ENCODE results near the gene CEND1.

Gene CEND1

GRCh38 chr11:777288-778255 lies 12.3 kb downstream of the CEND1 start, which contains the start of gene GATD1:
TSS of gene GATD1 (minus strand) at chr11:777487. CDS start at chr11:777462, 25 bp downstream.
- peak; percentile 87 for DNase-seq

GRCh38 chr11:776561-777287 lies 13.2 kb downstream of the CEND1 start:
- DNase-seq = peak; percentile 64

DNA sequence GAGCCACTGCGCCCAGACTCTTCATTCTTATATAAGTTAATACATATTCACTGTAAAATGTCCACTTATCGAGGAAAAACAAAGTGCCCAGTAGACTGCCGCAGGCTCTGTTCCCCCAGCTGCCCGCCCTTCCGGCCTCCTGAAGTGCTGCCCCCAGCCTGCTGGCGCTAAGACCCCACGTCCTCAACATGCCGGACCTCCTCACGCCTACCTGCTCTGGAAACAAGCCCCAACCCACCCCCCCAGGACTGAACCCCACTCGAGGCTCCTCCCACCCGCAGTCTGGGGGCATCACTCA lies 13.7 kb downstream of the CEND1 start:
- DNase-seq = no peak

GRCh38 chr11:774873-775592 lies 14.9 kb downstream of the CEND1 start:
- DNase-seq = no peak

DNA sequence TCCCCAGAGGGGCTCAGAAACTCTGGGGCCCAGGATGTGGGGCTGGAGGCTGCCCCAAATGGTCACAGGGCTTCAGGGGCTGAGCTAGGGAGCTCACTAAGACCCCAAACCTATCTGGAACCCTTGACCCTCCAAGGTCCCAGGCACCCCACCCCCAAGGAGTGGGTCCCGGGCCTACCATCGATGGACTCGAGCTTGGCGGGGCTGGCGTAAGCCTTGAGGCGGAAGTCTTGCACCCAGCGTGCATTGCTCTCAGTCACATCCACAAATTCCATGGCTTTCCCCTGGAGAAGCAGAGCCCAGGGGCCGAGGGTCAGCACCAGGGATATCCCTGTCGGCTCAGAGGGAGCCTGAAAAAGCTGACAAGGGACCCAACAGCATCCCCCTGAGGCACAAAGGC lies 16.1 kb downstream of the CEND1 start:
- no peak for DNase-seq

GRCh38 chr11:773425-773824 lies 16.5 kb downstream of the CEND1 start:
- no peak for DNase-seq

GRCh38 chr11:772429-773390 lies 17.2 kb downstream of the CEND1 start:
- DNase-seq = no peak

GRCh38 chr11:771617-772204 lies 18.2 kb downstream of the CEND1 start:
- no peak for DNase-seq

DNA sequence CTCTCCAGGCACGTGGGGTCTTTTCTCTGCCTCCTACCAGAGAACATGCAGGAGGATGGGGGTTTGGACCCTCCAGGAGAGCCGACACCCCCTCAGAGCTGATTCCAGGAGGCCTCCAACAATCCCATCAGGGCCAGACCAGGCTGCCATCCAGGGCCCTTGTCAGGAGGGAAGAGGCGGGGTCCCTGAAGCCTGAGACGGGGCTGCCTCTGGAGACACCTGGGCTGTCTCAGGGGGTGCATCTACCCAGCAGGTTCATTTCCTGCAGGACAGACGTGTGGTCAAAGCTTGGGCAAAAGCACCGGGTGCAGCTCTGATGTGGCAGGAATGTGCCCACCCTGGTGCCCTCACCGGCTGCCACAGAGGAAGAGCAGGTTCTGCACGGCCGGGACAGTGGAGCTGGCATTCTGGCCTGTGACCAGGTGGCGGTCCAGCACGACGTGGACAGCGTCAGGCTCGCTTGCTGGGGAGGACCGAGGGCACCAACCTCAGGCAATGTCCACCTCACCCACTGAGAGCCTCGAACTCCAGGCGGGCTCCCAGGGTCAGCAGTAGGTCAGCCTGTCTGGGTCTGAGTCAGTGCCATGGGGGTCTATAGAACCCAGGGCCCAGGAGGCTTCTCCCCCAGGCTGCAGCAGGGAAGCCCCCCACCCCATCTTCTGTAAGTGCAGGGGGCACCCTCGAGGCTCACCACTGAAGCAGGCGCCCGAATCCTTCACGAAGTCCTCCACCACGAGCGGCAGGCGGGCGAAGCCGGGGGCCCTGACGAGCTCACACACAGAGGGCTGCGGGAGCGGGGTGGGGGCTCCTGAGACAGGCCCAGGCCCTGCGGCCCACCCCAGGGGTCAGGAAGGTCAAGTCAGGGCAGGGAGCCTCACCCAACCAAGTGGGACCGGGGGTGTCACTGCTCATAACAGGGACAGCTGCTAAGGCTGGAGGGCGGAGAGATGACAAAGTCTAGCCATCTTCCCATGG lies 19.0 kb downstream of the CEND1 start:
- DNase-seq = no peak

- DNase-seq = no peak
Measured at GRCh38 chr11:769887-770641, 19.8 kb downstream of the CEND1 start.

- no peak for DNase-seq
Measured at GRCh38 chr11:767238-767637, 22.7 kb downstream of the CEND1 start.

- DNase-seq = no peak
Measured at GRCh38 chr11:766936-767210, 23.0 kb downstream of the CEND1 start.

DNA sequence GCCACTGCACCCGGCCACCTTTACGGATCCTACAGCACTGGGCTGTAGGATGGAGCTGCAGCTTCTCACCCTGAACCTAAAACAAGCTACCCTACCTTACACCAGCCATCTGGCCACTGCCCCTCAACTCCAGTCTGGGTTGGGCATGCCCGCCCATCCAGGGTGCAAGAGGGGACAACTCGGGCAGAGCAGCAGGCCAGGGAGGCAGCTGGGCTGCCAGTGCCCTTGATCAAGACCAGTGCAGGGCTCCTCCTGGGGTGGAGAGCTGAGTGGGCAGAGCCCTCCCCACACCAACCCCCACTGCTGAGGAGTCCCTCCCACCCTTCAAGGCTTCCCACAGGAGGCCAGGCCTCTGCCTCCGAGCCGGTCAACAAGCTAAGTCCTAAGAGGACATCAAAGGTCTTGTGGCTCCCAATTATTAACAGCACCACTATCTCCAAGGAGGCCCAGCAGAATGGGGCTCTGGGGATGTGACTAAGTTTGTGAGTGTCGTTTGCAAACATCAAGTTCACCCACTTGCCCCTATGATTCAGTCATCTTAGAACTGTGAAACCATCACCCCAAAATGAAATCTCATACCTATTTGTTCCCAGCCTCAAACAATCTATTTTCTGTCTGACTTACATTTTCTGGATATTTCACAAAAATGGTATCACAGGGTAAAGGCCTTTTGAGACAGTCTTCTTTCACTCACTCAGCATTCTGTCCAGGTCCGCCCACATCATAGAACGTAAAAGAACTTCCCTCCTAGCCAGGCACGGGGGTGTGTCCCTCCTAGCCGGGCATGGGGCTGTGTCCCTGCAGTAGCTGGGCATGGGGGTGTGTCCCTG lies 23.6 kb downstream of the CEND1 start:
- no peak for DNase-seq

DNA sequence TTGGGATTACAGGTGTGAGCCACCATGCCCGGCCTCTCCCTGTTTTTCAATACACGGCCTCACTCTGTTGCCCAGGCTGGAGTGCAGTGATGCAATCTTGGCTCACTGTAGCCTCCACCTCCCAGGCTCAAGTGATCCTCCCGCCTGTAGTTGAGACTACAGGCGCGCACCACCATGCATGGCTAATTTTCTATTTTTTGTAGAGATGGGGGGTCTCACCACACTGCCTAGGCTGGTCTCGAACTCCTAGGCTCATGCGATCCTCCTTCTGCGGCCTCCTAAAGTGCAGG lies 24.1 kb downstream of the CEND1 start:
- DNase-seq = no peak

DNA sequence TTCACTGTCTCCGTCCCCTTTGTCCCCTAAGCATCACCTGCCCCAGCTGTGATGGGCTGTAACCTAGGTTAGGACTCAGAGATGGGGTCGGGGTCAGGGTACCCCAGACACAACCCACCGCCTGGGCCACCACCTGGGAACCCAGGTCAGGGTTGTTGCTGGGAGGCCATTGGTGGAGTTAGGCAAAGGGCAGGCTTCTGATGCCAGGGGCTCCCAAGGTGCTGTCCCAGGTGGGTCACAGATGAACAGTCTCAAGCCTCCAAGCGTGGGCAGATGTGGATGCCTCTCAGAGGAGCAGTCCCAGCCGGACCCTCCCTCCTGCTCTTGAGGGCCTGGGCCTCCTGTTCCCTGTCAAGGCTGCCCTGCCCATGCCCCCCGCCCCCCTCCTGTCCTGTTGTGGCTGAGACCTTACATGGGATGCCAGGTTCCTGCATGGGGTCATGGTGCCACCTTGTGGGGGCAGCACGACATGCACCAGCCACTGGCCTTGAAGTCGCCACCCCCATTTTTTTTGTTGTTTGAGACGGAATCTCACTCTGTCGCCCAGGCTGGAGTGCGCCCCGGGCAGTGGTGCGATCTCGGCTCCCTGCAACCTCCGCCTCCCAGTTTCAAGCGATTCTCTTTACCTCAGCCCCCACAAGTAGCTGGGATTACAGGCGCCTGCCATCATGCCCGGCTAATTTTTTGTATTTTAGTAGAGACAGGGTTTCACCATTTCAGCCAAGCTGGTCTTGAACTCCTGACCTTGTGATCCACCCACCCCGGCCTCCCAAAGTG lies 24.7 kb downstream of the CEND1 start:
- DNase-seq = no peak

DNA sequence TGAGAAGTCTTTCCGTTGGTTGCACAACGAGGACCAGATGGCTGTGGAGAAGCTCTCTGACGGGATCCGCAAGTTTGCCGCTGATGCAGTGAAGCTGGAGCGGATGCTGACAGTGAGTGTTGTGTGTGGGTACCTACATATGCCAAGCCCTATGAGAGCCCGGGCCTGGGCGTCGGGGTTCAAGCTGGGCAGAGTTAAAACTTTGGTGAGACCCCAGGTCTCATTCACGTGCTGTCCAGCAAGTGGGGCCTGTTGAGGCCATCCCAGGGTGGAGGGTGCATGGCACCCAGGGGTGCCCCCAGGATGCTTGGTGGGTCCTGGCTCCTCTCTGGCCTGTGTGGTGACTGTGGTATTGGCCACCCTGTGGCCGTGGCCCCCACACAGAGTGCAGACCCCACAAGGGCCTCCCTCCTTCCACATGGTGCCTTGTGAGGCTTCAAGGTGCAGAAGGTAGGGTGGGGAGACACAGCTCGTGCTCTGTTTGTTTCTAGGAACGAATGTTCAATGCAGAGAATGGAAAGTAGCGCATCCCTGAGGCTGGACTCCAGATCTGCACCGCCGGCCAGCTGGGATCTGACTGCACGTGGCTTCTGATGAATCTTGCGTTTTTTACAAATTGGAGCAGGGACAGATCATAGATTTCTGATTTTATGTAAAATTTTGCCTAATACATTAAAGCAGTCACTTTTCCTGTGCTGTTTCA lies 25.4 kb downstream of the CEND1 start:
- DNase-seq = no peak

GRCh38 chr11:763549-764321 lies 26.2 kb downstream of the CEND1 start:
- DNase-seq = no peak
